ENCODE data around the gene TTC28. TPM values are rescaled to one million over a fixed set of nuclear protein-coding genes. Genes with fewer than 3 reads are reported as not detected.

Gene TTC28
- total and polyA plus RNA-seq, 10 of the 15 experiments (the other 5 are each of a cell fraction or from before 2014, with no cell fraction given) = 0.15 to 8.4 (median 1.4) TPM

DNA sequence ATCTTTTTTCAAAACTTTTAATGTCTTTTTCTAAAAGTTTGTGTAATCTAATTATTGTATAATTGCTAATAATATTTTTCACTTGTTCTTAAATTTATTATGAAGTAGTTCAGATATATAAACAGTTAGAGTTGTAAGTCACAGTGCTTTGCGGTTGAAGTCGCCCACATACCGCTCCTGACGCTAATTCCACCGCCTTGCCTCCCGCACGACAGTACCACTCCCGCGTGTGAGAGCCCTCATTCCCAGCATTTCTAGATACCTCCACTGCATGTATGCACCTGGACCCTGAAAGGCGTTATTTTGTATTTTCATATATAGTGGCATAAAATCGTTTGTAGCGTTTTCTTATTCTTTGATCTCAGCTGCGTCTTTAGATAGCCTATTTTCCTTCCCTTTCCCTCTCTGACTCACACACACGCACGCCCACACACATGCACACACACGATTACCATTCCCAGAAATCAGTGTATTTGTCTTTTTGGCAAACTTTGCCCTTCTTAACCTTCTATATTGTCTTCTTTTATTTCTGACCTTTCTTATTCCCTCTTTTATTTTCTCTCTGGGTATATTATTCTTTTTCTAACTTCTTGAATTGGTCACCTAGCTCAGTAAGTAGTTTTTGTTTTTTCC is 704.1 kb downstream of the TTC28 start:
- Histone ChIP-seq H3K9ac (ENCODE audit: control insufficient read depth, insufficient read depth, low read length) (no peak overlapping the region), H3K4me2 (ENCODE audit: control insufficient read depth, insufficient read depth) (no peak overlapping the region)
- CTCF ChIA-PET = no interaction called here
- TF ChIP-seq, protein P1, sequence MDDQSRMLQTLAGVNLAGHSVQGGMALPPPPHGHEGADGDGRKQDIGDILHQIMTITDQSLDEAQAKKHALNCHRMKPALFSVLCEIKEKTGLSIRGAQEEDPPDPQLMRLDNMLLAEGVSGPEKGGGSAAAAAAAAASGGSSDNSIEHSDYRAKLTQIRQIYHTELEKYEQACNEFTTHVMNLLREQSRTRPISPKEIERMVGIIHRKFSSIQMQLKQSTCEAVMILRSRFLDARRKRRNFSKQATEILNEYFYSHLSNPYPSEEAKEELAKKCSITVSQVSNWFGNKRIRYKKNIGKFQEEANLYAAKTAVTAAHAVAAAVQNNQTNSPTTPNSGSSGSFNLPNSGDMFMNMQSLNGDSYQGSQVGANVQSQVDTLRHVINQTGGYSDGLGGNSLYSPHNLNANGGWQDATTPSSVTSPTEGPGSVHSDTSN (IDR thresholded peaks at IDR 0.05; ENCODE audit: insufficient replicate concordance, low read depth, low read length) = no peak
- TF ChIP-seq, protein P2, sequence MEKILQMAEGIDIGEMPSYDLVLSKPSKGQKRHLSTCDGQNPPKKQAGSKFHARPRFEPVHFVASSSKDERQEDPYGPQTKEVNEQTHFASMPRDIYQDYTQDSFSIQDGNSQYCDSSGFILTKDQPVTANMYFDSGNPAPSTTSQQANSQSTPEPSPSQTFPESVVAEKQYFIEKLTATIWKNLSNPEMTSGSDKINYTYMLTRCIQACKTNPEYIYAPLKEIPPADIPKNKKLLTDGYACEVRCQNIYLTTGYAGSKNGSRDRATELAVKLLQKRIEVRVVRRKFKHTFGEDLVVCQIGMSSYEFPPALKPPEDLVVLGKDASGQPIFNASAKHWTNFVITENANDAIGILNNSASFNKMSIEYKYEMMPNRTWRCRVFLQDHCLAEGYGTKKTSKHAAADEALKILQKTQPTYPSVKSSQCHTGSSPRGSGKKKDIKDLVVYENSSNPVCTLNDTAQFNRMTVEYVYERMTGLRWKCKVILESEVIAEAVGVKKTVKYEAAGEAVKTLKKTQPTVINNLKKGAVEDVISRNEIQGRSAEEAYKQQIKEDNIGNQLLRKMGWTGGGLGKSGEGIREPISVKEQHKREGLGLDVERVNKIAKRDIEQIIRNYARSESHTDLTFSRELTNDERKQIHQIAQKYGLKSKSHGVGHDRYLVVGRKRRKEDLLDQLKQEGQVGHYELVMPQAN (conservative IDR thresholded peaks at IDR 0.05) = no peak
- TF ChIP-seq, protein P3, sequence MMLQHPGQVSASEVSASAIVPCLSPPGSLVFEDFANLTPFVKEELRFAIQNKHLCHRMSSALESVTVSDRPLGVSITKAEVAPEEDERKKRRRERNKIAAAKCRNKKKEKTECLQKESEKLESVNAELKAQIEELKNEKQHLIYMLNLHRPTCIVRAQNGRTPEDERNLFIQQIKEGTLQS (IDR thresholded peaks at IDR 0.05; ENCODE audit: borderline replicate concordance, extremely low read depth, low read depth, low read length) = no peak
- TF ChIP-seq ZZZ3 (IDR thresholded peaks at IDR 0.05; ENCODE audit: control insufficient read depth, insufficient read length, low read depth) (no peak), POLR2A (IDR thresholded peaks at IDR 0.05; ENCODE audit: low read depth, low read length) (no peak), NR2C1 (IDR thresholded peaks at IDR 0.05) (no peak), TCF12 (IDR thresholded peaks at IDR 0.05; ENCODE audit: low read depth, low read length) (no peak), IRF4 (IDR thresholded peaks at IDR 0.05; ENCODE audit: low read depth, low read length) (no peak), IKZF1 (conservative IDR thresholded peaks at IDR 0.05) (no peak), PAX8 (IDR thresholded peaks at IDR 0.05) (no peak), KLF5 (IDR thresholded peaks at IDR 0.05; ENCODE audit: partially characterized antibody) (no peak), SIX5 (IDR thresholded peaks at IDR 0.05; ENCODE audit: low read depth, low read length, severe bottlenecking) (no peak)
- TF ChIP-seq, protein P4, sequence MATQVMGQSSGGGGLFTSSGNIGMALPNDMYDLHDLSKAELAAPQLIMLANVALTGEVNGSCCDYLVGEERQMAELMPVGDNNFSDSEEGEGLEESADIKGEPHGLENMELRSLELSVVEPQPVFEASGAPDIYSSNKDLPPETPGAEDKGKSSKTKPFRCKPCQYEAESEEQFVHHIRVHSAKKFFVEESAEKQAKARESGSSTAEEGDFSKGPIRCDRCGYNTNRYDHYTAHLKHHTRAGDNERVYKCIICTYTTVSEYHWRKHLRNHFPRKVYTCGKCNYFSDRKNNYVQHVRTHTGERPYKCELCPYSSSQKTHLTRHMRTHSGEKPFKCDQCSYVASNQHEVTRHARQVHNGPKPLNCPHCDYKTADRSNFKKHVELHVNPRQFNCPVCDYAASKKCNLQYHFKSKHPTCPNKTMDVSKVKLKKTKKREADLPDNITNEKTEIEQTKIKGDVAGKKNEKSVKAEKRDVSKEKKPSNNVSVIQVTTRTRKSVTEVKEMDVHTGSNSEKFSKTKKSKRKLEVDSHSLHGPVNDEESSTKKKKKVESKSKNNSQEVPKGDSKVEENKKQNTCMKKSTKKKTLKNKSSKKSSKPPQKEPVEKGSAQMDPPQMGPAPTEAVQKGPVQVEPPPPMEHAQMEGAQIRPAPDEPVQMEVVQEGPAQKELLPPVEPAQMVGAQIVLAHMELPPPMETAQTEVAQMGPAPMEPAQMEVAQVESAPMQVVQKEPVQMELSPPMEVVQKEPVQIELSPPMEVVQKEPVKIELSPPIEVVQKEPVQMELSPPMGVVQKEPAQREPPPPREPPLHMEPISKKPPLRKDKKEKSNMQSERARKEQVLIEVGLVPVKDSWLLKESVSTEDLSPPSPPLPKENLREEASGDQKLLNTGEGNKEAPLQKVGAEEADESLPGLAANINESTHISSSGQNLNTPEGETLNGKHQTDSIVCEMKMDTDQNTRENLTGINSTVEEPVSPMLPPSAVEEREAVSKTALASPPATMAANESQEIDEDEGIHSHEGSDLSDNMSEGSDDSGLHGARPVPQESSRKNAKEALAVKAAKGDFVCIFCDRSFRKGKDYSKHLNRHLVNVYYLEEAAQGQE (IDR thresholded peaks at IDR 0.05; ENCODE audit: low read depth, low read length) = no peak
- TF ChIP-seq, protein P5, sequence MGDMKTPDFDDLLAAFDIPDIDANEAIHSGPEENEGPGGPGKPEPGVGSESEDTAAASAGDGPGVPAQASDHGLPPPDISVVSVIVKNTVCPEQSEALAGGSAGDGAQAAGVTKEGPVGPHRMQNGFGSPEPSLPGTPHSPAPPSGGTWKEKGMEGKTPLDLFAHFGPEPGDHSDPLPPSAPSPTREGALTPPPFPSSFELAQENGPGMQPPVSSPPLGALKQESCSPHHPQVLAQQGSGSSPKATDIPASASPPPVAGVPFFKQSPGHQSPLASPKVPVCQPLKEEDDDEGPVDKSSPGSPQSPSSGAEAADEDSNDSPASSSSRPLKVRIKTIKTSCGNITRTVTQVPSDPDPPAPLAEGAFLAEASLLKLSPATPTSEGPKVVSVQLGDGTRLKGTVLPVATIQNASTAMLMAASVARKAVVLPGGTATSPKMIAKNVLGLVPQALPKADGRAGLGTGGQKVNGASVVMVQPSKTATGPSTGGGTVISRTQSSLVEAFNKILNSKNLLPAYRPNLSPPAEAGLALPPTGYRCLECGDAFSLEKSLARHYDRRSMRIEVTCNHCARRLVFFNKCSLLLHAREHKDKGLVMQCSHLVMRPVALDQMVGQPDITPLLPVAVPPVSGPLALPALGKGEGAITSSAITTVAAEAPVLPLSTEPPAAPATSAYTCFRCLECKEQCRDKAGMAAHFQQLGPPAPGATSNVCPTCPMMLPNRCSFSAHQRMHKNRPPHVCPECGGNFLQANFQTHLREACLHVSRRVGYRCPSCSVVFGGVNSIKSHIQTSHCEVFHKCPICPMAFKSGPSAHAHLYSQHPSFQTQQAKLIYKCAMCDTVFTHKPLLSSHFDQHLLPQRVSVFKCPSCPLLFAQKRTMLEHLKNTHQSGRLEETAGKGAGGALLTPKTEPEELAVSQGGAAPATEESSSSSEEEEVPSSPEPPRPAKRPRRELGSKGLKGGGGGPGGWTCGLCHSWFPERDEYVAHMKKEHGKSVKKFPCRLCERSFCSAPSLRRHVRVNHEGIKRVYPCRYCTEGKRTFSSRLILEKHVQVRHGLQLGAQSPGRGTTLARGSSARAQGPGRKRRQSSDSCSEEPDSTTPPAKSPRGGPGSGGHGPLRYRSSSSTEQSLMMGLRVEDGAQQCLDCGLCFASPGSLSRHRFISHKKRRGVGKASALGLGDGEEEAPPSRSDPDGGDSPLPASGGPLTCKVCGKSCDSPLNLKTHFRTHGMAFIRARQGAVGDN (IDR thresholded peaks at IDR 0.05) = no peak

More for the DNA sequence above, 704.1 kb downstream of the TTC28 start:
- no peak for DNase-seq (ENCODE audit: low read depth, low spot score)
- Histone ChIP-seq H3K79me2 (ENCODE audit: control insufficient read depth, insufficient read depth, low read length) (no peaks in the 10 kb centered on the region), H3K27me3 (replicated peaks in 1 of 2; ENCODE audit: control insufficient read depth in 2 of 2, insufficient read depth in 2 of 2, low read length in 1 of 2) (no peaks in the 10 kb centered on the region), H3K4me3 (no peak overlapping the region), H3K27ac (ENCODE audit: control insufficient read depth, insufficient read depth) (no peak overlapping the region), H2AFZ (ENCODE audit: control insufficient read depth, low read depth, low read length) (no peak overlapping the region), H3K4me1 (ENCODE audit: control insufficient read depth, insufficient read depth, low read length) (no peaks in the 10 kb centered on the region), H4K20me1 (ENCODE audit: control insufficient read depth, insufficient read depth) (no peaks in the 10 kb centered on the region), H3K9me3 (replicated peaks; ENCODE audit: control insufficient read depth, insufficient read depth, low read length) (no peaks in the 10 kb centered on the region), H3K36me3 (ENCODE audit: control insufficient read depth in 2 of 2, insufficient read depth in 2 of 2, low read length in 1 of 2) (no peaks in the 10 kb centered on the region)
- ChIA-PET RAD21 (ENCODE audit: unreplicated experiment) (no interaction called here), POLR2A (no interaction called here), SMC1A (ENCODE audit: uncharacterized antibody, unreplicated experiment) (no interaction called here)
- intact Hi-C loops (cut with micrococcal nuclease; ENCODE audit: unreplicated experiment) (no loop called here), in situ Hi-C loops (cut with MboI) (no loop called here)
- no TSS peak for BruUV-seq (replicated peaks)
- FAIRE-seq = no peak
- ATAC-seq = no peak
- 65% methylated on average over 16 of the region's 16 CpGs for WGBS (ENCODE audit: insufficient coverage, insufficient replicate concordance, low lambda C conversion rate, missing lambda C conversion rate)

Data from GM12878 (cell line).